Mucosa of stomach (tissue), 1 donor: ENCODE data around the gene RECK.

Source experiments
- H3K27me3 ChIP-seq: one replicate; pipeline ENCODE4 v1.7.0; 2013; ENCODE audit warnings: mild to moderate bottlenecking, low read length; ENCODE audit not compliant: control insufficient read depth, insufficient read depth
- H3K36me3 ChIP-seq: one replicate; pipeline ENCODE4 v1.7.0; 2013; ENCODE audit warnings: low read length; ENCODE audit not compliant: control insufficient read depth, insufficient read depth
- H3K4me1 ChIP-seq: one replicate; pipeline ENCODE4 v1.7.0; 2013; ENCODE audit warnings: mild to moderate bottlenecking, low read length; ENCODE audit not compliant: control insufficient read depth, insufficient read depth
- H3K4me3 ChIP-seq: one replicate; pipeline ENCODE4 v1.7.0; 2013; ENCODE audit warnings: low read length
- H3K9ac ChIP-seq: one replicate; pipeline ENCODE4 v1.7.0; 2013; ENCODE audit warnings: mild to moderate bottlenecking, low read length, moderate library complexity
- H3K9me3 ChIP-seq: one replicate; pipeline ENCODE4 v1.7.0; 2013; ENCODE audit warnings: mild to moderate bottlenecking, low read length, moderate library complexity; ENCODE audit not compliant: control insufficient read depth
- donor health status: Pancreatic carcinoma.

Gene RECK

GRCh38 chr9:36169708-36170107, 133.0 kb downstream of the RECK start:
- no peak overlapping the region for H3K9ac ChIP-seq
- no peak overlapping the region for H3K4me3 ChIP-seq
- H3K4me1 ChIP-seq: peaks cover 3% of the 10 kb centered on the region
- peaks cover 5% of the 10 kb centered on the region for H3K27me3 ChIP-seq
- no peaks in the 10 kb centered on the region for H3K9me3 ChIP-seq
- H3K36me3 ChIP-seq: no peaks in the 10 kb centered on the region

GRCh38 chr9:36170531-36170930, 133.8 kb downstream of the RECK start:
- no peaks in the 10 kb centered on the region for H3K9me3 ChIP-seq
- no peaks in the 10 kb centered on the region for H3K36me3 ChIP-seq
- H3K4me3 ChIP-seq: no peak overlapping the region
- peaks cover 5% of the 10 kb centered on the region for H3K27me3 ChIP-seq
- peaks cover 3% of the 10 kb centered on the region for H3K4me1 ChIP-seq
- no peak overlapping the region for H3K9ac ChIP-seq

GRCh38 chr9:36173861-36174260, 137.1 kb downstream of the RECK start:
- Histone ChIP-seq H3K4me1 (no peaks in the 10 kb centered on the region), H3K9ac (no peak overlapping the region), H3K27me3 (no peaks in the 10 kb centered on the region), H3K36me3 (no peaks in the 10 kb centered on the region), H3K9me3 (no peaks in the 10 kb centered on the region), H3K4me3 (no peak overlapping the region)
